Hematopoietic multipotent progenitor cell (in vitro differentiated cells): ENCODE measurements around the gene PIK3CB. TPM values are rescaled to one million over a fixed set of nuclear protein-coding genes. Genes with fewer than 3 reads are reported as not detected.
"Not testable (repeated sequence)": the region's sequence is repeated elsewhere in the genome, so short reads cannot be mapped to it uniquely, and the experiment has no call there.

Experiments
- DNase-seq, 3 donors: peaks; one replicate each; pipeline ENCODE4 v3.0.0-alpha.2; 2011 to 2015; ENCODE audit warnings: low read depth in 2 of 3, low spot score in 2 of 3
- total RNA-seq: library from RNA; depleted of rRNA; stranded (reverse); fragments of >200 nt; gene quantifications from one replicate; pipeline ENCODE4 v1.2.3, GENCODE V29; 2012

The PIK3CB gene
- total RNA-seq, 1 donor, result 15.3 TPM

DNA sequence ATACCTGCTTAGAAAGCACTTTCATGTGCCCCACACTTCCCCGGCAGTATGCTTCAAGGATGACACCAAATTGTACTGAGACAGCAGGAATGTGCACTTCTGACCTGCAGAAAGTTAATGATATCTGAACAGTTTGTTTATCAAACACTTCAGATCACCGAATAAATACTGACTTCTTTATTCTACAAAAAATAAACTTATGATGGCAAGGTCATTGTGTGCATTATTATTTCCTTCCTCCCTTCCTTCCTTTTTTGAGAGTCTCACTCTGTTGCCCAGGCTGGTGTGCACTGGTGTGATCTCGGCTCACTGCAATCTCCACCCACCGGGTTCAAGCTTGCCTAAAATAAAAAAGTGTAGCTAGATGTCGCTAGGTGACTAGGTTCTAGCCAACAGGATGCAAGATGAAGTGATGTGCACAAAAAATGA lies 145.8 kb downstream of the PIK3CB start:
- DNase-seq, result peak in 2 of 3 donors; percentile 20 to 22

DNA sequence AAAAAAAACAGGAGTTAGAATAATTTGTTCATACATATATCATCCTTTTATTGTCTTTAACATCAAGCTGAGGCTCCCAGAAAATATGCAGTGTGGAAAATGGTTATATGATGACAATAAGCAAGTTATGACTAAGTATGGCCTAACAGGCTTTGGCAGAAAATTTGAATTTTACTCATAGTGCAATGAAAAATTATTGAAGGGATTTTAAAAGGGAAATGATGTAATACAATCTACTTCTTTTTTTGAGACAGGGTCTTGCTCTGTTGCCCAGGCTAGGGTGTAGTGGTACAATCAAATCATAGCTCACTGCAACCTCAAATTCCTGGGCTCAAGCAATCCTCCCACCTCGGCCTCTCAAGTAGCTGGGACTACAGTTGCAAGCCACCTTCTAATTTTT lies 147.5 kb downstream of the PIK3CB start:
- DNase-seq, result peak in 1 of 3 donors; percentile 20

DNA sequence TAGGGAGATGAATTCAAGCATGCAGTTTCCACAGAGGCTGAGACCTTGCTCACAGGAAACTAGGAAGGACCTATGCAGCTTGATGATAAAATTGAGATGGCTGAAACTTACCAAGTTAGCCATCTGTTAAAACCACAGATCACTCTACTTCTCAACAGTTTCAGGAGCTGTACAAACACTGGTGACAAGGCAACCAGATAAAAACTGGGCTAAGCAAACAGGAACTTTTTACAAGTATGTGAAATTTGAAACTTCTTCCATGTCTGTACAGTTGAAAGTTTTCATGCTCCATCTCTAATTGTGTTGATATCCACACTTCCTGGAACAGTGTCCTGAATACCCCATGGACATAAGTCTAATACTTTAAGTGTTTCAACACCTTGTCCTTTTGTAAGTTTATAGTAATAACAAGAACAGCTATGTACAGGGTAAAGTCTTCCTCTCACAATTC lies 147.9 kb downstream of the PIK3CB start:
- peak in 2 of 3 donors; percentile 81 to 95 for DNase-seq

DNA sequence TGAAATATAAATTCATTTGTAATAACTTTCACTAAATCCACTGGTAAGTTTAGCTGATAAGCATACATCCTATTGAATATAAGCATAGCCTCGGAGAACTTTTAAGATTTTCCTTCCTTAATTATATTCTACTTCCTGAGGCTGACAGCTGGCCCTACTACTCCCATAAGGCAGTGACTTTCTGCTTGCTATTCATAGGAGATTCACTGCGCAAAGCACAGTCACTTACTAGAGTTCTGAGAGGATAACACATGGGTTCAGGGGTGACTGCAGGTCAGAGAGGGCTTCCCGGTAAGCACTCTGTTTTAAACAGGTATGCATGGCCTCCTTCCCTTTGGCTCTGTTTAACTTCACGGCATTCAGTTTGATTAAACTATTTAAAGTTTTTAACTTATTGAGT lies 150.3 kb downstream of the PIK3CB start:
- peak in 1 of 3 donors; percentile 26 for DNase-seq

DNA sequence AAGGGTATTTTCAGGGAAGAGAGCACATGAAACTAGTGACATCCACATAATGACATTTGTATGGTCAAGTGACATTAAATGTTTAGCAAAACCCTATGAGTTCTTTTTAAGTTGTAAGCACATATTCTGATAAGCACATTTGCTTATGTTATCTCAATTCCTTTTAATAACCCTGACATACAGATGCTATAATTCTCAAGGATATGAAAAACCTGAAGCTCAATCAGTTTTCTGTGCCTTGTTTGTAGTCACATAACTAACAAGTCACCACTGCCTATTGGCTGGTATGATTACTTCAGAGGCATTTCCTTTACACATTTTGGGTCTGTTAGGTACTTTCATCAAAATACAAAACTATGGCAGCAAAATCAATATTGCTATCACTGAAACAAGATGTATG lies 152.1 kb downstream of the PIK3CB start:
- no peak for DNase-seq

DNA sequence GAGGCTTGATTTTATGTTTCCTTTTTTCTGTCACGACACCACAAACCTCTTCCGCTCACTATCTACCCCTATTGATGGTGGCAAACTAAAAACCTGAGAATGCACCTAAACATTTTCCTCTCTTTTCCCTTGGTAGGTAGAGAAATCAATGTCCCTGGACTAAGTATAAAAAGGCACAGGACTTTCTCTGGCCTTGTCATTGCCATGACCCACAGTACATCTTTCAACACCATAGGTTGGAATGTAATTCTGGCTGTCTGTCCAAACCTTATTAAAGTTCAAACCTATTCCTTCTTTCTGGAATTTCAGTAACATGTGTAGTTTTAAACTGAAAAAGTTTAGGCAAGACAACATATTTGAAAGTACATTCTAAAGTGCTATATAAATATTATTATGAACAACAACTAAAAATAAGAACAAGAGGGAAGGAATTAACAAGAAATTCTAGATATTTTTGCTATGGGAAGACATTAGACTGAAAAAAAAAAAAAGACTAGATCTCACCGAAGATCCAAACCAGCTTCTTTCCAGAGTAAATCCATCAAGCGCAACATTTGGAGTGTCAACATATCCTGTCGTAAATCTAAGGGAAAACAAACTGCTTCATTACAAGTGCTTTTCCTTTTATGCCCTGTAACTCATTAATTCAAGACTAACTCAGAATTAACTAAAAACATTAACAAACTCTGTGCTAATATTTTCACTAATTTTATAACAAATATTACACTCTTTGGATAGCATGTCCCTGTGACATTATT lies 153.1 kb downstream of the PIK3CB start:
- DNase-seq, result no peak

DNA sequence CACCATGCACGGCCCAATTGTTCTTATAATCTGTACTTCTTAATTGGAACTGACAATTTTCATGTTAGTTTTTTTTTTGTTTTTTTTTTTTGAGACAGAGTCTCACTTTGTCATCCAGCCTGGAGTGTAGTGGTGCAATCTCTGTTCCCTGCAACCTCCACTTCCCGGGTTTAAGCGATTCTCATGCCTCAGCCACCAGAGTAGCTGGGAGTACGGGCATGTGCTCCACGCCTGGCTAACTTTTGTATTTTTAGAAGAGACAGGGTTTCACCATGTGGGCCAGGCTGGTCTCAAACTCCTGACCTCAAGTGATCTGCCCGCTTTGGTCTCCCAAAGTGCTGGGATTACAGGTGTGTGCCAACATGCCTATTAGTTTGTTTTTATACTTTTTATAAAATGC lies 153.8 kb downstream of the PIK3CB start:
- not testable (repeated sequence) for DNase-seq

DNA sequence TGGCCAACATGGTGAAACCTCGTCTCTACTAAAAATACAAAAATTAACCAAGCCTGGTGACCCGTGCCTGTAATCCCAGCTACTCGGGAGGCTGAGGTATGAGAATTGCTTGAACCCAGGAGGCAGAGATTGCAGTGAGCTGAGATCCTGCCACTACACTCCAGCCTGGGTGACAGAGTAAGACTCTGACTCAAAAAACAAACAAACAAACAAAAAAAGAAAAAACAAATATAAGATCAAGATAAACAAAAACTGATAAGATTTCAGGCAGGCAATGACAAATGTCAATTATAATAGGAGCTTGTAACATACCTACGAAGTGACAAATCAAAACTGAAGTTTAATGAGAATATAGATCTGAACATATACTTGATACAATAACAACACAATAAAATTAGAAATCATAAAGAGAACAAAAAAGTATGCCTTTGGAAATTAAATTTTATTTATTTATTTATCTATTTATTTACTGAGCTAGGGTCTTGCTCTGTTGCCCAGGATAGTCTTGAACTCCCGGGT lies 155.8 kb downstream of the PIK3CB start:
- no peak for DNase-seq

DNA sequence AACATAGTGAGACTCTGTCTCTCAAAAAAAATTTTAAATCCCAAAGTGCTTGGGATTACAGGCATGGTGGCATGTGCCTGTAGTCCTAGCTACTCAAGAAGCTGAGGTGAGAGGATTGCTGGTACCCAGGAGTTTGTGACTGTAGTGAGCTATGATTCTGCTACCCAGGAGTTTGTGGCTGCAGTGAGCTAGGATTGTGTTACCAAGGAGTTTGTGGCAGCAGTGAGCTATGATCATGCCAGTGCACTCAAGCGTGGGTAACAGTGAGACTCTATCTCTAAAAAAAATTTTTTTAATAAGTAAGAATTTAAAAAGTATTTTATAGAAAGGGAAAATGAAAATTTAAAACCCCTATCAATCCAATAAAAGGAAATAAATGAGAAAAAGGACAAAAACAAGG lies 156.6 kb downstream of the PIK3CB start:
- DNase-seq, result no peak

DNA sequence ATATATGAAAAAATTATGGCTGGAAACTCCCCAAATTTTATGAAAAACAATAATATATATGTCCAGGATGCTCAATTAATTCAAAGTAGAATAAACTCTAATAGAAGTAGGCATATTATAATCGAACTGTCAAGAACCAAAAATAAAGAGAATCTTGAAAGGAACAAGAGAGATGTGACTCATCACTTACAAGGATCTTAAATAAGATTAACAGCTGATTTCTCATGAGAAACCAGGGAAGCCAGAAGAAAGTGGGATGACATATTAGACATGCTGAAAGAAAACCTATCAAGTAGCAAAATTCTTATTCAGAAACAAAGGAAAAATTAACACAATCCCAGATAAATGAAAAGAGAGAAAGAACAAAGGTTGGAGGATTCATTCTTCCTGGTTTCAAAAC lies 159.3 kb downstream of the PIK3CB start:
- DNase-seq, result peak in 1 of 3 donors; percentile 63

DNA sequence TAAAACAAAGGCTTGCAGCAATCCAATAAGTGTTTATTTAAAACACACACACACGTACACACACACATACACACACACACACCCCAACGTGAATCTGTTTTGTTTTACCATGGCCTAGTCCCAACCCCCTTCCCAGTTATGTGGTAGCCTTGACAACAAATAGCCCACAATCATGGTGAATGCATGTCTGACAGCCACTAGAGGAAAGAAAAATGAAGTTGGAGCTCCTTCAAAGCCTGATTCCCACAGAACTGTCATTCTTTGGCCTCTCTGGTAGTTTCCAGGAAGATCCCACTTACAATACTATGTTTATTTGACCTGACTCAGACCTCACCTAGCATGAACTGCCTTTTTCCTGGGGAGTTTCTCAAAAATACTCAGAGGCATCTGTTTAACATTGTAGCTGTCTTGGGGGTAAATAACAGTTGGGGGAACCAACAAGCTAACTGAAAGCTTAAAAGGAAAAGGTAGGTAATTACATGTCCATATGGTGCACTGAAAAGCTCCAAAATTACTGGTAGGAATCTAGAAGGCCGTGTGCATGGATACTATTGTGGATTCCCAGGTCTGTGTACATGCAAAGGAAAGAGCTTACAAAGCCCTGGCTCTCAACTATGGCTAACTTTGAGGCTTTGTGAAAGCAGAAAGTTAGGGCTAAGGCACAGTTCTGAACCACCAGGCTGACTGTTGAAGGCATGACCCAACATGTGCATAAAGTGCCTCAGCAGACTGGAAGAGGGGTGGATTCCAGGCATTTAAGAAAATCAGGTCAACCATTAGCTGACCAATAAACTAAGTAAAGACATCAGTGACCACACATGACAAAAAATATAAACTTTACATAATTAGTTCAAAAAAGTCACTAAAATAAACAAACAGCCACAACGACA lies 160.8 kb downstream of the PIK3CB start:
- no peak for DNase-seq

DNA sequence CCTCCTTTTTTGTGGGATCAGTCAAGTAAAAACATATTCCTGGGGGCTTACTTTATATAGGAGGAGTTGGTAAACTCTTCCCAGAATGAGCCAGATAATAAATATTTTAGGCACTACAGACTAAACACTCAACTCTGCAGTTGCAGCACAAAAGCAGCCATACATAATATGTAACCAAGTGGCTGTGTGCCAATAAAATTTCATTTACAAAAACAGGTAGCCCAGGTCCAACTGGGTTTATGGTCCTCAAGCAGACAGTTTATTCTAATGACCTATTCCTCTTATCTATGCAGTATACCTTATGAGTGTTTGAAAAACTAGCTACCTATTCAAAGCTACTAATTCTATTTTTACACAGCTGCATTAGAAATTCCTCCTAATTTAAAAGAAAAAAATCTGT lies 164.3 kb downstream of the PIK3CB start:
- DNase-seq, result no peak

DNA sequence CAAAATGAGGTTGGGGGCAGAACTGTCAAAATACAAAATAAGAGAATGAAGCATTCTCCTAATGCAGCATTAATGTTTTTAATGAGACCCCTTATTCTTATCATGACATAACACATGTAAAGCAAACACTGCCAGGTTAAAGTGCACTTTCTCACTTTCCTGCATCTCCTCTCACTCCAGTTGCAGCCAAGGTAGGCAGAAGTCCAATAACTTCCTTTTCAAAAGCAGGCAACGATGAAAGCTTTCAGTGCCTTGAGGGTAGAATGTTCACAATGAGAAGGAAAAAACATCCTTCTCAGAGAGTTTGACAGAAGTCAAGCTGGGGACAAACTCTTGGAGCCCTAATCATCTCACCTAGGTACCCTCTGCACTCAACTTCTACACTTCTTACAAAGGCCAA lies 166.6 kb downstream of the PIK3CB start:
- DNase-seq, result no peak

DNA sequence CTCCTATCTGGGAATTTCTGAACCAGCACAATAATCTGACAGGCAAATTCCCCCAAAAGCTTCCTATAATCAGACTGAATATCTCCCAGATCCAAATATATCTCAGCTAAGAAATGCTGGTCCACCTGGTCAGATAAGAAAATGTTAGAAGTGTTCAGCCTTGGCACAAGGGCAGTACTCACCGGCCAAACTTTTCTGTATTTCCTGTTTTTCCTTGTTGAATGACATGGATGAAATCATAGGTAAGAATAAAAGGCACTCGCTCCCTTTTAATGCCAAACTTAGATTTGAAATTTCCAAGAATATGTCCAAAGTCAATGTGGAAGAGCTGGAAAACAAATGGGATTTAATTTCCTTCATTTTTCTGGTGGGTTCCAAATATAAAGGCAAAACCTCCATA lies 177.2 kb downstream of the PIK3CB start:
- DNase-seq, result no peak

DNA sequence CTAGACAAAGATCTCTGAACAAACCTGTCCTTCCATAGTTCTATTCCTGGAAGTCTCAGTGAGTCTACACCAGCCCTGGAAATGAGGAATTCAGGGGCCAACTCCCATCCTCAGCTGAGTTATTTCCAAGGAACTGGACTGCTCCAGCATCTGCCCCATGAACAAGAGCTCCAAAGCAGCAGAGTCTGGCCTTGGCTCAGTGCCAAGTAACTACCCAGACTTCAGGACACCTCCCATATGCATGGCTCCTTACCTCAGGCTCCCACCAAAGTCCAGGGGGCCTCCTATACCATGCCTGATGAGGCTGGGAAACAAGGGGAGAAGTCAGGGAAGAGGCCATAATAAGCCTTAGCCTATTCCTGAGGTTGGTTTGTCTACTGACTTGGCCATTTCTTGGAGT lies 181.2 kb downstream of the PIK3CB start:
- no peak for DNase-seq

DNA sequence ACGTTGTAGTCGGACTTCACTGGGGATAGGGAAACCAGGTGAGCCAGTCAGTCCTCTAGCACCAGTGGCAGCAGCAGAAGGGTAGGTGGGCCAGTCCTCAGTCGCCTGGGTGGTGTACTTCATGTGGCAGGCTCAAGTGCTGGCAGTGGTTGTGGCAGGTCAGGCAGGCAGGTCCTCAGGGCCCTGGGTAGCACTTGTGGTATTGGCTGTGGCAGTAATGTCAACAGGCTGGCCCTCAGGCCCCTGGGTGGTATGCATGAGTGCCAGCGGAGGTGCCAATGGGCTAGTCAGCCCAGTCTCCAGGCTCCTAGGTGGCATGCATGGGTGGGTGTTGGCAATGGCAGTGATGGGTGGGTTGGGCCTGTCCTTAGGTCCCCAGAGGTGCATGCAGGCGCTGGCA lies 185.6 kb downstream of the PIK3CB start:
- no peak for DNase-seq

DNA sequence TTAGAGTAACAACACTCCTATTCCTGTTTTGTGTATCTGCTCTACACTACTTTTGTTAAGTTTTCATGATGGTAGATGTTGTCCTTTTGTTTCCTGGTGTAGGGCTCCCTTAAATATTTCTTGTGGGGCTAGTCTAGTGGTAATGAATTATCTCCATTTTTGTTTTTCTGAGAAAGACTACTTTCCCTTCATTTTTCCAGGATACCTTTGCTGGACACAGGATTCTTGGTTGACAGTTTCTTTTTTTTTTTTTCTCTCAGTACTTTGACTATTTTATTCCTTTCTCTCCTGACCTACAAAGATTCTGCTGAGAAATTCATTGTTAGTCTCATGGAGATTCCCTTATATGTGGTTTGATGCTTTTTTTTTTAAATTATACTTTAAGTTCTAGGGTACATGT lies 188.2 kb downstream of the PIK3CB start:
- DNase-seq, result peak in 2 of 3 donors; percentile 10 to 52

DNA sequence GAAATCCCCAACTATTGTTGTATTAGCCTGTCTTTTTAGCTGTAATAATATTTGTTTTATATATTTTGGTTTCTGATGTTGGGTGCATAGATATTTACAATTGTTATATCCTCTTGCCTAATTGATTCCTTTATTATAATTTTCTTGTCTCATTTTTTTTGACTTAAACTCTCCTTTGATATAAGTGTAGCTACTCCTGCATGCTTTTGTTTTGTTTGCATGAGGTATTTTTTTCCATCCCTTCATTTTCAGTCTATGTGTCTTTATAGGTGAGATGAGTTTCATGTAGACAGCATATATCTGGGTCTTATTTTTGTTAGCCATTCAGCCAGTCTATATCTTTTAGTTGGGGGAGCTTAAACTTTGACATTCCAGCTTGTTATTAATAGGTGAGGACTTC lies 188.7 kb downstream of the PIK3CB start:
- DNase-seq, result no peak

DNA sequence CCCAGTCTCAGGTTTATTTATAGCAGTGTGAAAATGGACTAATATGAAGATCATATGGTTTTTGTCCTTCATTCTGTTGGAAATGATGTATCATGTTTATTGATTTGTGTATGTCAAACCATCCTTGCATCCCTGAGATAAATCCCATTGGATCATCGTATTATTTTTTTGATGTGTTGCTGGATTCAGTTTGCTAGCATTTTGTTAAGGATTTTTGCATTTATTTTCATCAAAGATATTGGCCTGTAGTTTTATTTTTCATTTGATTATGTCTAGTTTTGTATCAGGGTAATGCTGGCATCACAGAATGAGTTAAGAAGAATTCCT lies 191.8 kb downstream of the PIK3CB start:
- DNase-seq, result no peak

DNA sequence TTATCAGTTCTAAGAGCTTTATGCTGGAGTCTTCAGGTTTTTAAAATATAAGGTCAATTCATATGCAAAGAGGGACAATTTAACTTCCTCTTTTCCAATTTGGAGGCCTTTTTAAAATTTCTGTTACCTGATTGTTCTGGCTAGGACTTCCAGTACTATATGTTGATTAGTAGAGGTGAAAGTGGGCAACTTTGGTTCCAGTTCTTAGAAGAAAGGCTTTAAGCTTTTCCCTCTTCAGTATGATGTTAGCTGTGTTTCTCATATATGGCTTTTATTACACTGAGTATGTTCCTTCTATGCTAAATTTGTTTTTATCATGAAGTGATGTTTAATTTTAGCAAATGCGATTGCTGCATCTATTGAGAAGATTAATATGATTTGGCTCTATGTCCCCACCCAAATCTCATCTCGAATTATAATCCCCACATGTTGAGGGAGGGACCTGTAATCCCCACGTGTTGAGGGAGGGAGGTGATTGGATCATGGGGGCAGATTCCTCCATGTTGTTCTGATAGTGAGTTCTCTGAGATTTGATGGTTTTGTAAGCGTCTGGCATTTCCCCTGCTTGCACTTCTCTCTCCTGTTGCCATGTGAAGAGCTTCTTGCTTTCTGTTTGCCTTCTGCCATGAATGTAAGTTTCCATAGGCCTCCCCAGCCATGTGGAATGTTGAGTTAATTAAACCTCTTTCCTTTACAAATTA lies 192.4 kb downstream of the PIK3CB start:
- DNase-seq, result peak in 1 of 3 donors; percentile 9

DNA sequence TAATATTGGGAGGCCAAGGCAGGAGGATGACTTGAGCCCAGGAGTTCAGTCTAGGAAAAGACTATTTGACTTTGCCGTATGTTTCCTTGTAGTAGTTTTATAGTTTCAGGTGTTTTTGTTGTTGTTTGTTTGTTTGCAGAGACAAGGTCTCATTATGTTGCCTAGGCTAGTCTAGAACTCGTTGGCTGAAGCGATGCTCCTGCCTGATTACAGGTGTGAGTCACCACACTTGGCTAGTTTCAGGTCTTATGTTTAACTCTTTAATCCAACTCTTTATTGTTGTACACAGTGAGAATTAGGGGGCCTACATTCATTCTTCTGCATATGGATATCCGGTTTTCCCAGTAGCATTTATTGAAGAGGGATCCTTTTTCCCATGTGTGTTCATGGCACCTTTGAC lies 194.2 kb downstream of the PIK3CB start:
- DNase-seq, result no peak
